Smooth muscle cell of the brain vasculature (primary cell): ENCODE results near the gene CD3E.

Experiments
- DNase-seq: peaks from one replicate; pipeline ENCODE4 v3.0.0-alpha.2; 2012; ENCODE audit warnings: low read depth, low spot score

Gene CD3E

GRCh38 chr11:118322721-118323120 lies 18.2 kb downstream of the CD3E start:
- DNase-seq, result no peak

- DNase-seq, result no peak
Observed at GRCh38 chr11:118325283-118325682, 20.8 kb downstream of the CD3E start.

GRCh38 chr11:118328745-118329144 lies 24.2 kb downstream of the CD3E start:
- no peak for DNase-seq

- DNase-seq, result no peak
Observed at GRCh38 chr11:118334745-118335144, 30.2 kb downstream of the CD3E start.

- no peak for DNase-seq
Observed at GRCh38 chr11:118338637-118339061, 34.1 kb downstream of the CD3E start.

DNA sequence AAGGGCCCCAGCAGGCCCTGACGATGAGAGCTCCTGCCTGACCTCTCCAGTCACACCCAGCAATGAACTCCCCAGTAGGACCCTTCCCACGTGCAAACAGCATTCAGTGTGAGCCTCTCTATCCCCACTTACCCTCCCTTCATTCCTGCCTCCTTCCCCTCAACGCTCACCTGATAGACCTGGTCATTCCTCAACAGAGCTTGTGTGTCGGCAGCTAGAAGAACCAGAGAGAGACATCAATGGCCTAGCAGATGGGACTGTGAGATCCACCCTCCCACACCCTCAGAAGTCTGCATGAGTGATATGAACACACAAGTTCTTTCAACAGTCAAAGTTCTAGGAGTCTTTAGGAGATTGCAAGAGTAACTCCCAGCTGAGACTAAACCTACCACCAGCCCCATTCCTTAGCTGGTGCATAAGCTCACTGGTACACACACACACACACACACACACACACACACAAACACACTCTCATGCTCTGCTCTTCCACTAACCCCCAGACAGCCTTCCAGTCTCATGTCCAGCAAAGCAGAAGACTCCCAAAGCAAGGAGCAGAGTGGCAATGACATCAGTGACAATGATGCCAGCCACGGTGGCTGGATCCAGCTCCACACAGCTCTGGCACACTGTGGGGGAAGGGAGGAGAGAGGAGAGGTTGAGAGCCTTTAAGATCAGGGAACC lies 34.9 kb downstream of the CD3E start:
- no peak for DNase-seq

- DNase-seq, result no peak
Observed at GRCh38 chr11:118340449-118340848, 35.9 kb downstream of the CD3E start.

DNA sequence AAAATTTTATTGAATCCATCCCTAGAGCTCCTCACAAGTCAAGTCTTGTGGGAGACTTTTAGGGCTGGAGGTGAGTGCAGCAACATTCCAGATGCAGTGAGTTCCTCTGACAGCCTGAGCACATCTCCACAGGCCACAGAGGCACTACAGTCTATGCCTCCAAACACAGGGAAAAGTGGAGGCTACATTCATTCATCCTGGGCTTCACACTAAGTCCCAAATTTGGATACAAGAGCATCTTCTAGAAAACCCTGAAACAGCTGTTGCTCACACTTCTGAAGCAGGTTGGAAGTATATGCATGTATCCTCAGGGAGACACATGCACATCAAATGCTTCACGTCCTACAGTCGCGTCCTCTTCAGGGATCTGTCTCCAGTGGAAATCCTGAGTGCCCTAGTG lies 36.7 kb downstream of the CD3E start:
- no peak for DNase-seq

DNA sequence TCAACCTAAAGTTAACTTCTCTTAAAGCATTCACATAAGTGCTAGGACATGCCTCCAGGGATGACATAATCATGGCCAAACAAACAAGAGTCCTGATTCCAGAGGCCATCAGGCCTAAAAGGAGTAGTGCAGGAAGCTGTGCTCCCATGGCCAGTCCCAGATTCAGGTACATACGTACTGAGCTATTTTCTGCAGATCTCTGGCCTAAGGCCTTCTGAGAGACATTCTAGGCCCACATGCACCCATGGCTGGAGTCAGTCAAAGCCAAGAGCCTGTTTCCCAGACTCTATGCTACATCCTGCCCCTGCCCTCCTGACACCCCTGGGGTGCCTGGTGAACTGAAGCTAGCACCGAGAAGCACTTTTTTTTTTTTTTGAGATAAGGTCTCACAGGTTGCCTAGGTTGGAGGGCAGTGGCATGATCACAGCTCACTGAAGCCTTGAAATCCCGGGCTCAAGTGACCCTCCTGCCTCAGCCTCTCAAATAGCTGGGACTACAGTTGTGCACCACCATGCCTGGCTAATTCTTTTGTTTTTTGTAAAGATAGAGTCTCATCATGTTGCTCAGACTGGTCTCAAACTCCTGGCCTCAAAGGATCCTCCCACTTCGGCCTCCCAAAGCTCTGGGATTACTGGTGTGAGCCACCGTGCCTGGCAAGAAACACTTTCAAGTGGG lies 37.4 kb downstream of the CD3E start:
- no peak for DNase-seq

GRCh38 chr11:118342503-118343161 lies 38.1 kb downstream of the CD3E start, which contains the start of gene CD3D:
CD3D (minus strand) TSS chr11:118342705; CDS start chr11:118342607, 98 bp downstream.
- no peak for DNase-seq

- DNase-seq, result no peak
Observed at GRCh38 chr11:118343248-118343647, 38.7 kb downstream of the CD3E start.

- no peak for DNase-seq
Observed at GRCh38 chr11:118343981-118344515, 39.5 kb downstream of the CD3E start, which contains the start of gene CD3G. CD3G (plus strand) TSS chr11:118344344; CDS start chr11:118344424, 80 bp downstream.

GRCh38 chr11:118349475-118349874 lies 44.9 kb downstream of the CD3E start:
- no peak for DNase-seq

GRCh38 chr11:118353084-118353710 lies 48.7 kb downstream of the CD3E start:
- peak; percentile 13 for DNase-seq

DNA sequence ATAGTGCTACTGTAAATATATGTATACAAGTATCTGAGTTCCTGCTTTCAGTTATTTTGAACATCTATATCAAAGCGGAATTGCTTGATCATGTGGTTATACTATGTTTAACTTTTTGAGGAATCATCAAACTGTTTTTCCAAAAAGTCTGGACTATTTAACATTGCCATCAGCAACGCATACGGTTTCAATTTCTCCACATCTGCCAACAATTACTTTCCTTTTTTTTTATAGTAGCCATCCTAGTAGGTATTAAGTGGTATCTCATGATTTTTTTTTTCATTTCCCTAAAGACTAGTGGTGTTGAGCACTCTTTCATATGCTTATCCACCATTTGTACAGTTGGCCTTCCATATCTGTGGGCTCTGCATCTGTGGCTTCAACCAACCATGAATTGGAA lies 53.5 kb downstream of the CD3E start:
- no peak for DNase-seq

- DNase-seq, result peak; percentile 81
Observed at GRCh38 chr11:118359295-118359958, 54.9 kb downstream of the CD3E start, which contains the start of gene UBE4A. UBE4A (plus strand) TSS chr11:118359600; CDS start chr11:118365081, 5,481 bp downstream.

DNA sequence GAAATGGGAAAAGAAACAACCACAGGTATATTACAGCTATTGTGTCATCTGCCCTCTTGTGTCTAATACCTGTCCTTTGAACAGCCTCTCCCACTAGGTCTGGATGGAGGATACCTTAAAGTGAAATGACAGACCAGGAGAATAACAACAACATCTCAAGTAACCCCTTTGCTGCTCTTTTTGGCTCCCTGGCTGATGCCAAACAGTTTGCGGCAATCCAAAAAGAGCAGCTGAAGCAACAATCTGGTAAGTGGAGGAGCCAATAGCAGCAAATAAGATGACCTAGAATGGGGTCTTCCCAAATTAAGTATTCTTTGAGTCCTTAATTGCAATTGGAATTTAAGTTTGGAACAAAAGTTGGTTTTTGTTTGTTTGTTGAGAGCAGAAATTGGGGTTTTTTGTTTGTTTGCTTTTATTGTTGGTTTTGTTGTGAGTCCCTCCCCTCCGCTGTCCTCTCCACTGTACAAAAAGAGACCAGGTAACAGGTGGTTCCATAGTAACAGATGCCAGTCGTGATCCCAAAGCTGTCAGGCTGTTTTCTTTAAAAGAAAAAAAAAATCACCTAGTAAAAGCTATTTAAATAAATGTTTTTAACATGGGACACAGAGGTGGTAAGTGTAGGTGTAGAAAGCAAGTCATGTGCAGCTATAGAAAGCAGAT lies 60.6 kb downstream of the CD3E start:
- DNase-seq, result no peak
